Natural killer cell treated with Interleukin-12 subunit alpha and Interleukin-12 subunit beta and Interleukin-15 and Interleukin-18, amount 100 ng/mL, for 72 hours (primary cell): ENCODE data around the gene EXOC3L4. TPM values are rescaled to one million over a fixed set of nuclear protein-coding genes. Genes with fewer than 3 reads are reported as not detected.

ENCODE experiments used
- ATAC-seq, 2 donors: fragments of 150-1000 bp; cut with Tn5 transposase in 1 of 2; sonication (Bioruptor Pico), chemical (Tn5 transposase) in 1 of 2; 2 replicates each; pipeline ENCODE4 v1.10.0; 2021
- DNase-seq: peaks from one replicate; pipeline ENCODE4 v3.0.0; 2022; ENCODE audit warnings: low spot score
- H3K27ac Mint-ChIP-seq, 2 donors: 1 replicate in 1 of 2; 2 replicates in 1 of 2; pipeline ENCODE4 v1.8.0; 2022; ENCODE audit warnings: mixed read lengths in 2 of 2, mild to moderate bottlenecking in 1 of 2, moderate library complexity in 1 of 2
- H3K27me3 Mint-ChIP-seq, 2 donors: 1 replicate in 1 of 2; 2 replicates in 1 of 2; pipeline ENCODE4 v1.8.0; 2022; ENCODE audit warnings: mixed read lengths in 2 of 2
- H3K36me3 Mint-ChIP-seq: one replicate; pipeline ENCODE4 v1.8.0; 2022; ENCODE audit warnings: mixed read lengths
- H3K4me1 Mint-ChIP-seq, 2 donors: 1 replicate in 1 of 2; 2 replicates in 1 of 2; pipeline ENCODE4 v1.8.0; 2022; ENCODE audit warnings: low read depth in 2 of 2, mixed read lengths in 2 of 2, mild to moderate bottlenecking in 1 of 2
- H3K4me3 Mint-ChIP-seq: one replicate; pipeline ENCODE4 v1.8.0; 2022; ENCODE audit warnings: mixed read lengths
- H3K9me3 Mint-ChIP-seq: 2 replicates; pipeline ENCODE4 v1.8.0; 2022; ENCODE audit warnings: mixed read lengths
- total RNA-seq, 2 donors: library from RNA; stranded (reverse); gene quantifications; one replicate each; pipeline ENCODE4 v1.2.3, GENCODE V29; 2022

Gene EXOC3L4
- total RNA-seq, 2 donors from 2014 or later, result not detected

GRCh38 chr14:103138301-103139131, 44.0 kb downstream of the EXOC3L4 start:
- DNase-seq (no peak), ATAC-seq (no peak)
- Mint-ChIP-seq H3K27me3 (peaks cover 3 to 26% of the 10 kb centered on the region in 2 donors), H3K4me3 (no peak overlapping the region), H3K36me3 (no peaks in the 10 kb centered on the region), H3K9me3 (no peaks in the 10 kb centered on the region), H3K27ac (no peak overlapping the region), H3K4me1 (peaks cover 7 to 8% of the 10 kb centered on the region in 2 donors)

GRCh38 chr14:103139132-103140025, 44.9 kb downstream of the EXOC3L4 start:
- Mint-ChIP-seq H3K27me3 (peaks cover 6 to 29% of the 10 kb centered on the region in 2 donors), H3K4me3 (no peak overlapping the region), H3K9me3 (no peaks in the 10 kb centered on the region), H3K4me1 (peaks cover 7 to 8% of the 10 kb centered on the region in 2 donors), H3K27ac (no peak overlapping the region), H3K36me3 (no peaks in the 10 kb centered on the region)
- DNase-seq (no peak), ATAC-seq (no peak)

DNA sequence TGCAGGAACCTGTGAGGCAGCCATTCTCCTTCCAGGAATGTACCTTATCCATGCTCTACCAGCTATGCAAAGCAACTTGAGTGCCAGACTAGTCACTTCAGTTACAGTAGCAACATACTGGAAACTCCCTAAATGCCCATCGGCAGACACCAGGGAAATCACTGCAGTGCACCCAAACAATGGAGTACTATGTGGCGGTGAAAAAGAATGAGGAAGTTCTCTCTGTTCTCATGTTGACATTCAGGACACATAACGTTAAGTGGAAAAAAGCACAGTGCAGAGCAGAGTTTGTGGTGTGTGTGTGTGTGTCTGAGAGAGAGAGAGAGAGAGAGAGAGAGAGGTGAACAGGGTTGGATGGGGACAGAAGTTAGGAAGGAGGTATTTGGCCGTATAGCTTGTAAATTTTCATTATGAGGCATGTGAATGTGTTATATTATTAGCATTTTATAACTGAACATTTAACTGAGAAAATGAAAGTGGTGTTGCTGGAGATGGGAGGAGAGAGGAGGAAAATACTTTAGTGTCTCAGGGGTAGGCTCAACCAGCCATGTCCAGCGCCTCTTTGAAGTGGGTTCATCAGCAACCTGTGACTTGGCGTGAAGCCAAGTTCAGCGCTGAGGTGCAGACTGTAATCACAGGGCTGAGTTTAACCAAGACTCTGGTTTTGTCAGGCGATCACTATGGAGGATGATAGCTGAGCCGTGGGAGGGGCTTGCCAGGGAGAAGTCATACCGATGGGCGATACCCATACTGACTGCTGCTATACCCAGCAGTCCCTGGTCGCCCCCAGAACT, 46.0 kb downstream of the EXOC3L4 start:
- no peaks in the 10 kb centered on the region for H3K9me3 Mint-ChIP-seq
- no peaks in the 10 kb centered on the region for H3K36me3 Mint-ChIP-seq
- H3K27ac Mint-ChIP-seq, result no peak overlapping the region
- no peak overlapping the region for H3K4me3 Mint-ChIP-seq
- peaks cover 7 to 8% of the 10 kb centered on the region in 2 donors for H3K4me1 Mint-ChIP-seq
- DNase-seq (no peak), ATAC-seq (peak in 1 of 2 donors; percentile 37)
- peaks cover 6 to 30% of the 10 kb centered on the region in 2 donors for H3K27me3 Mint-ChIP-seq

DNA sequence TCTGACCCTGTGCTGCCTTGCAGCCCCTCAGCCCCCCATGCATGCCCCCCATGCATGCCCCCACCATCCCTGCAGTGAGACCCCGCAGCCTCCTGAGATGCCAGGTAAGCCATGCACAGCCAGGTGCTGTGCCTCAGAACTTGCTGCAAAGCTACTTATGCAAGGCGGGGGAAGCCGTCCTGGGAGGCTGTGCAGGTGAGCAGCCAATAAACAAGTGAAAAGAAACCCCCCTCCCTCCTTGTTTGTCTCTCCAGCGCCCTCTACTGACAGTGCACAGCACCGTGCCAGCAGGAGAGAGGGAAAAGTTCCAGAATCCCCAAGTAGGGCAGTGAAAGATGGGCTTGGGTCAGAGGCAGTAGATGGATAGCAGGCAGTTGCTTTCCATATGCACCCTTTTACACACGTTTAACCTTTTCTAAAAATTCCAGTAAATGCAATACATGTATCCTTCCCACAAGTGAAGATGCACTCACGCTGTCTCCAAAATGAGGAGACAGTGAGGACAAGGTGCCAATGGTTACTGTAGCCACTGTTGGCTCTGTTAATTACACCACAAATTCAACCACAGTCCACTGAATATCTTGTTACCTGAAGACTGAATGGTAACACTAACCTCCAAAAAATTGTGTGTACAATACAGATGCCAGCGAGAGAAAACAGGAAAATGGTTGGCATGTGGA, 46.7 kb downstream of the EXOC3L4 start:
- no peak overlapping the region for H3K27ac Mint-ChIP-seq
- DNase-seq, result no peak
- no peak for ATAC-seq

GRCh38 chr14:103142026-103142425, 47.5 kb downstream of the EXOC3L4 start:
- ATAC-seq (no peak), DNase-seq (no peak)
- H3K4me3 Mint-ChIP-seq, result no peak overlapping the region

More for the DNA sequence above, 46.7 kb downstream of the EXOC3L4 start:
- Mint-ChIP-seq H3K9me3 (no peaks in the 10 kb centered on the region), H3K36me3 (no peaks in the 10 kb centered on the region), H3K4me3 (no peak overlapping the region), H3K4me1 (peaks cover 7 to 8% of the 10 kb centered on the region in 2 donors), H3K27me3 (peaks cover 12 to 30% of the 10 kb centered on the region in 2 donors)

DNA sequence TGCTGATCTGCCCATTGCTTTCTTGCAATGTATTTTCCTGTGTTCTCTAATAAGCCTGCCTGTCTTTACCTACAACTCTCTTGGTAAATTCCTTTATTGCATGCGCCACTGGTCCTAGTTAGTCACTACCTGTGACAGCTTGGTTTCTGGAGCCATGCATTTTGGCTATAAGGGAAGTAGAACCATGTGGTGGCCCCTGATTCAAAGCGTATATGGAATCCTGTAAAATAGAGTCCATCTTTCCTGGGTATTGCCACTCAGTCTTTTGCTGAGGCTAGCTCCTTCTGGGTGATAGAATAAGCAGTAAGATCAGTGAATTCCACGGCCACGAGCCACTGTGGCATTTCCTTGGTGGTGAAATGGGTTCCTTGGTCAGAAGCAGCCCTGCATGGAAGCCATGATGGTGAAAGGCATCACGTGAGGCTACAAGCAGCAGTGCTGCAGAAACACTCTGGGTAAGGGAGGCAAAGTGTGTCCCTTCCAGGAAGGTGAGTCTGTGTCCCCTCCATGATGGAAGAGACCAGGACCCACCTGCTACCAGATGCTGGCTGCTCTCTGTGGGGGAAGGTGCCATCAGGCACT, 48.3 kb downstream of the EXOC3L4 start:
- ATAC-seq, result no peak
- no peaks in the 10 kb centered on the region for H3K36me3 Mint-ChIP-seq
- no peak overlapping the region for H3K27ac Mint-ChIP-seq
- H3K9me3 Mint-ChIP-seq, result no peaks in the 10 kb centered on the region
- peaks cover 18 to 31% of the 10 kb centered on the region in 2 donors for H3K27me3 Mint-ChIP-seq
- DNase-seq, result no peak
- no peak overlapping the region for H3K4me3 Mint-ChIP-seq
- H3K4me1 Mint-ChIP-seq, result peaks cover 7 to 8% of the 10 kb centered on the region in 2 donors

More at GRCh38 chr14:103142026-103142425, 47.5 kb downstream of the EXOC3L4 start:
- no peaks in the 10 kb centered on the region for H3K36me3 Mint-ChIP-seq
- peaks cover 12 to 30% of the 10 kb centered on the region in 2 donors for H3K27me3 Mint-ChIP-seq
- H3K9me3 Mint-ChIP-seq, result no peaks in the 10 kb centered on the region
- no peak overlapping the region for H3K27ac Mint-ChIP-seq
- H3K4me1 Mint-ChIP-seq, result peaks cover 7 to 8% of the 10 kb centered on the region in 2 donors

GRCh38 chr14:103143506-103143905, 49.0 kb downstream of the EXOC3L4 start:
- DNase-seq (no peak), ATAC-seq (no peak)
- no peaks in the 10 kb centered on the region for H3K9me3 Mint-ChIP-seq
- no peak overlapping the region for H3K4me3 Mint-ChIP-seq
- H3K4me1 Mint-ChIP-seq, result peaks cover 7 to 8% of the 10 kb centered on the region in 2 donors
- peaks cover 19 to 32% of the 10 kb centered on the region in 2 donors for H3K27me3 Mint-ChIP-seq
- no peak overlapping the region for H3K27ac Mint-ChIP-seq
- no peaks in the 10 kb centered on the region for H3K36me3 Mint-ChIP-seq

DNA sequence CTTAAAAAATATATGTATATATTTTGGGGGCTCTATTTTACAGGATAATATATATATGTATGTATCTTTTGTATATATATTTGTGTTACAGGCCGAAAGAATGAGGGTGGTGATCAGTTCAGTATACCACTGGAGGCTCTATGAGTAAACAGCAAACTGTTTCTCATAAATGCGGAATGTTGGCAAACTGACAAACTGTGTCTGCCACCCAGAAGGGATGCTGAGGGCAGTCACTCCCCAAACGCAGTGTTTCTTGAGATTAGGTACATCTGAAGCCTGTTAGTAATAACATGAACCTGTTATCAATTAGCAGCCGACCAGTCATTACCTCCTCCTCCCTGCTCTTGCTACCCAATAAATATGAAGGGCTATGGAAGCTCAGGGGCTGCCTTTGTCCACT, 49.6 kb downstream of the EXOC3L4 start:
- ATAC-seq, result no peak
- Mint-ChIP-seq H3K9me3 (no peaks in the 10 kb centered on the region), H3K27ac (no peak overlapping the region), H3K36me3 (no peaks in the 10 kb centered on the region), H3K4me1 (peaks cover 7 to 8% of the 10 kb centered on the region in 2 donors), H3K27me3 (peaks cover 22 to 34% of the 10 kb centered on the region in 2 donors), H3K4me3 (no peak overlapping the region)
- no peak for DNase-seq

GRCh38 chr14:103146141-103146709, 51.7 kb downstream of the EXOC3L4 start:
- Mint-ChIP-seq H3K27me3 (peaks cover 26 to 27% of the 10 kb centered on the region in 2 donors), H3K27ac (no peak overlapping the region), H3K4me1 (no peaks in the 10 kb centered on the region), H3K4me3 (no peak overlapping the region), H3K9me3 (no peaks in the 10 kb centered on the region), H3K36me3 (no peaks in the 10 kb centered on the region)
- peak in 1 of 2 donors; percentile 15 for ATAC-seq
- no peak for DNase-seq

DNA sequence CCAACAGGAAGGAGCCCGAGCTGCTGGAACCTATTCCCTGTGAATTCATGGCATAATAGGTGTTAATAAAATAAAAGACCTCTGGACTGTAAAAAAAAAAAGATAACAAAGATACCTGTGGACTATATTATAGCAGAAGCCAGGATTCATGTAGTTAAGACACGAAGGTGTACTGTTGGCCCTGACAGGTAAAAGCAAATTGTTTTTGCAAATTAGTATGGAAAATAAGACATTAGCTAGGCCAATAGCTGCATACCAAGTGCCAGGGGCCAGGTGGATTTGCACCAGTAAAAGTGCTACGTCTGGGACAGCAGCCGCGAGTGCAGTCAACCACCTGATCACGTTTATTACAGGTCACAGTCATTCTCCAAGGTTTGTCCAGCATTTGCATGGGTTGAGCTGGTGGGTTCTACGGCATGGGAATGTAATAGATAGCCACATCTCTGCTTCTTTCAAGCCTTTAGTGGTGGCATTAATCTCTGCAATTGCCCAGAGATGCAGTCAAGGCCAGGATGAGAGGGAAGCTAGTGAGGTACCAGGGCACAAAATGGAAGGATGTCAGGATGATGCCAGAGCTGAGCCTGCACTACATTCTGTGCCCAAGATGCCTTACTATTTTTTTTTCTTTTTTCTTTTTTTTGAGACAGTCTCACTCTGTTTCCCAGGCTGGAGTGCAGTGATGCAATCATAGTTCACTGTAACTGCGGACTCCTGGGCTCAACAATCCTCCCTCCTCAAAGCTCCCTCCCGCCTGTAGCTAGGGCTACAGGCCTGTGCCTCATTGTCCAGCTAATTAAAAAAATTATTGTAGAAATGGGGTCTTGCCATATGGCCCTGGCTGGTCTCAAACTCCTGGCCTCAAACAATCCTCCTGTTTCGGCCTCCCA, 55.1 kb downstream of the EXOC3L4 start:
- peaks cover 6 to 20% of the 10 kb centered on the region in 2 donors for H3K27me3 Mint-ChIP-seq
- no peak for ATAC-seq
- no peaks in the 10 kb centered on the region for H3K4me1 Mint-ChIP-seq
- no peaks in the 10 kb centered on the region for H3K36me3 Mint-ChIP-seq
- no peaks in the 10 kb centered on the region for H3K9me3 Mint-ChIP-seq
- H3K4me3 Mint-ChIP-seq, result no peak overlapping the region
- DNase-seq, result no peak
- H3K27ac Mint-ChIP-seq, result no peak overlapping the region

GRCh38 chr14:103151270-103151945, 56.9 kb downstream of the EXOC3L4 start:
- no peaks in the 10 kb centered on the region for H3K9me3 Mint-ChIP-seq
- DNase-seq (no peak), ATAC-seq (no peak)
- H3K27me3 Mint-ChIP-seq, result peaks cover 6 to 14% of the 10 kb centered on the region in 2 donors
- no peaks in the 10 kb centered on the region for H3K4me1 Mint-ChIP-seq
- no peaks in the 10 kb centered on the region for H3K36me3 Mint-ChIP-seq
- H3K4me3 Mint-ChIP-seq, result no peak overlapping the region
- H3K27ac Mint-ChIP-seq, result no peak overlapping the region
